ENCODE results near the gene RERE.

Gene RERE

GRCh38 chr1:8863794-8864233, 46.4 kb upstream of the RERE start:
- TF ChIP-seq FOXM1 (IDR thresholded peaks at IDR 0.05; ENCODE audit: borderline replicate concordance, low read depth) (no peak), CREB1 (IDR thresholded peaks at IDR 0.05; ENCODE audit: low read depth) (no peak), EGR1 (IDR thresholded peaks at IDR 0.05) (no peak), NFIC (IDR thresholded peaks at IDR 0.05) (no peak)
- TF ChIP-seq, protein P1, sequence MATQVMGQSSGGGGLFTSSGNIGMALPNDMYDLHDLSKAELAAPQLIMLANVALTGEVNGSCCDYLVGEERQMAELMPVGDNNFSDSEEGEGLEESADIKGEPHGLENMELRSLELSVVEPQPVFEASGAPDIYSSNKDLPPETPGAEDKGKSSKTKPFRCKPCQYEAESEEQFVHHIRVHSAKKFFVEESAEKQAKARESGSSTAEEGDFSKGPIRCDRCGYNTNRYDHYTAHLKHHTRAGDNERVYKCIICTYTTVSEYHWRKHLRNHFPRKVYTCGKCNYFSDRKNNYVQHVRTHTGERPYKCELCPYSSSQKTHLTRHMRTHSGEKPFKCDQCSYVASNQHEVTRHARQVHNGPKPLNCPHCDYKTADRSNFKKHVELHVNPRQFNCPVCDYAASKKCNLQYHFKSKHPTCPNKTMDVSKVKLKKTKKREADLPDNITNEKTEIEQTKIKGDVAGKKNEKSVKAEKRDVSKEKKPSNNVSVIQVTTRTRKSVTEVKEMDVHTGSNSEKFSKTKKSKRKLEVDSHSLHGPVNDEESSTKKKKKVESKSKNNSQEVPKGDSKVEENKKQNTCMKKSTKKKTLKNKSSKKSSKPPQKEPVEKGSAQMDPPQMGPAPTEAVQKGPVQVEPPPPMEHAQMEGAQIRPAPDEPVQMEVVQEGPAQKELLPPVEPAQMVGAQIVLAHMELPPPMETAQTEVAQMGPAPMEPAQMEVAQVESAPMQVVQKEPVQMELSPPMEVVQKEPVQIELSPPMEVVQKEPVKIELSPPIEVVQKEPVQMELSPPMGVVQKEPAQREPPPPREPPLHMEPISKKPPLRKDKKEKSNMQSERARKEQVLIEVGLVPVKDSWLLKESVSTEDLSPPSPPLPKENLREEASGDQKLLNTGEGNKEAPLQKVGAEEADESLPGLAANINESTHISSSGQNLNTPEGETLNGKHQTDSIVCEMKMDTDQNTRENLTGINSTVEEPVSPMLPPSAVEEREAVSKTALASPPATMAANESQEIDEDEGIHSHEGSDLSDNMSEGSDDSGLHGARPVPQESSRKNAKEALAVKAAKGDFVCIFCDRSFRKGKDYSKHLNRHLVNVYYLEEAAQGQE (IDR thresholded peaks at IDR 0.05; ENCODE audit: low read depth) = no peak
- TF ChIP-seq, protein P2, sequence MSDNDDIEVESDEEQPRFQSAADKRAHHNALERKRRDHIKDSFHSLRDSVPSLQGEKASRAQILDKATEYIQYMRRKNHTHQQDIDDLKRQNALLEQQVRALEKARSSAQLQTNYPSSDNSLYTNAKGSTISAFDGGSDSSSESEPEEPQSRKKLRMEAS (IDR thresholded peaks at IDR 0.05) = no peak

DNA sequence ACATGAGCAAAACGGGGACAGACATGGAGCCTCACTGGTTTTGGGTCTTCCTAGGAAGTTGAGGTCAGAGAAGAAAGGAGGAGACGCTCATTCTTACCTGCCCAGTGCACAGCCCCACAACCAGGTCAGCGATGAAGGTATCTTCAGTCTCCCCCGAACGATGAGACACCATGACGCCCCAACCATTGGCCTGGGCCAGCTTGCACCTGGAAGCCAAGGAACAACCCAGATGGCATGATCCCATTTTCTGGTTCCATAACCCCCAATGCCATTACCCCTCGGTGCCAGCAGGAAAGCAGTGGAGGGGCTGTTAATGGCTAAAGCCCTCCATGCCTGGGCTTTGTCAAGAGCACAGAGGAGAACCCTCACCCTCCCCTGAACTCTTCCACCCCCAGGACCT, 45.7 kb upstream of the RERE start:
- TF ChIP-seq, protein P2 (IDR thresholded peaks at IDR 0.05) = no peak
- TF ChIP-seq, protein P3, sequence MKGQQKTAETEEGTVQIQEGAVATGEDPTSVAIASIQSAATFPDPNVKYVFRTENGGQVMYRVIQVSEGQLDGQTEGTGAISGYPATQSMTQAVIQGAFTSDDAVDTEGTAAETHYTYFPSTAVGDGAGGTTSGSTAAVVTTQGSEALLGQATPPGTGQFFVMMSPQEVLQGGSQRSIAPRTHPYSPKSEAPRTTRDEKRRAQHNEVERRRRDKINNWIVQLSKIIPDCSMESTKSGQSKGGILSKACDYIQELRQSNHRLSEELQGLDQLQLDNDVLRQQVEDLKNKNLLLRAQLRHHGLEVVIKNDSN (IDR thresholded peaks at IDR 0.05) = no peak
- no peak for TF ChIP-seq EP300 (IDR thresholded peaks at IDR 0.05; ENCODE audit: borderline replicate concordance)
- TF ChIP-seq, protein P1 (IDR thresholded peaks at IDR 0.05; ENCODE audit: low read depth) = no peak
- no peak for TF ChIP-seq TCF12 (IDR thresholded peaks at IDR 0.05; ENCODE audit: low read depth)
- no peak for TF ChIP-seq CREB1 (IDR thresholded peaks at IDR 0.05; ENCODE audit: low read depth)
- TF ChIP-seq YY1 (IDR thresholded peaks at IDR 0.05; ENCODE audit: low read depth) = no peak
- TF ChIP-seq ZBTB7A (IDR thresholded peaks at IDR 0.05; ENCODE audit: low read depth) = no peak
- TF ChIP-seq CEBPB (IDR thresholded peaks at IDR 0.05) = no peak
- no peak for TF ChIP-seq TAF1 (IDR thresholded peaks at IDR 0.05; ENCODE audit: low read depth)
- TF ChIP-seq RAD21 (IDR thresholded peaks at IDR 0.05; ENCODE audit: low read depth) = no peak
- TF ChIP-seq FOXM1 (IDR thresholded peaks at IDR 0.05; ENCODE audit: borderline replicate concordance, low read depth) = no peak
- no peak for TF ChIP-seq EGR1 (IDR thresholded peaks at IDR 0.05)
- TF ChIP-seq TEAD4 (IDR thresholded peaks at IDR 0.05) = no peak
- TF ChIP-seq NFIC (IDR thresholded peaks at IDR 0.05) = no peak

GRCh38 chr1:8862528-8862927, 45.1 kb upstream of the RERE start:
- no peak for TF ChIP-seq TEAD4 (IDR thresholded peaks at IDR 0.05)
- no peak for TF ChIP-seq ZBTB7A (IDR thresholded peaks at IDR 0.05; ENCODE audit: low read depth)

DNA sequence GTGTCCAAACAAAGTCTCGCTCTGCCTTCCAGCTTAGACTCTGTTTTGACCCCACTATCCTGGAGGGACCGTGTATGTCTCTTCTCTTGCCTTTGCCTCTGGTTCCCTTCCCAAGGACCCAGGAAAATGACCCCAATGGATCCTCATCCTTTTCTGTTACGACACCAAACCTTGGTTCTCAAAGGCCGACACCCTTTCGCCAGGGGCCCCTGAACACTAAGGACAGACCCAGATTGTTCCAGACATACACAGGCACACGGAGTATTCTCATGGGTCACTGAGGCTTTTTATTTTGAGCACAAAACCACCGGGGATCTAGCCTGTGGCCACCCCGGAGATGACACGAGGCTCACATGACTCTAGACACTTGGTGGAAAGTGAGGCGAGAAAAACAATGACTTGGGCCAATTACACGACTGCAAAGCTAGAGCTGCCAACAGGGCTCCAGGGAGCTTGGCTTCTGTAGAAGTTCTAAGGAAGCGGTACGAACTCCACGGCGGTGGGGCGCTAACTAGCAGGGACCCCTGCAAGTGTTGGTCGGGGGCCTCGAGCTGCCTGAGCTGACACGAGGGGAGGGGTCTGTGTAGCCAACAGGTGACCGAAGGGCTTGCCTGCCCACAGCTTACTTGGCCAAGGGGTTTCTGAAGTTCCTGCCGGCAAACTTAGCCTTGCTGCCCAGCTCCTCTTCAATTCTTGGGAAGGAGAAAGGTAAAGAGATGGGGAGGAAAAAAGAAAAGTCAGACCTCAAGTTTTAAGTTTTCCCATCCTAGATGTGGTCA, 43.5 kb upstream of the RERE start:
- TF ChIP-seq TEAD4 (IDR thresholded peaks at IDR 0.05) (no peak), NFIC (IDR thresholded peaks at IDR 0.05) (no peak), ZBTB7A (IDR thresholded peaks at IDR 0.05; ENCODE audit: low read depth) (no peak), CREB1 (IDR thresholded peaks at IDR 0.05; ENCODE audit: low read depth) (no peak), EGR1 (IDR thresholded peaks at IDR 0.05) (no peak), RAD21 (IDR thresholded peaks at IDR 0.05; ENCODE audit: low read depth) (no peak), FOXM1 (IDR thresholded peaks at IDR 0.05; ENCODE audit: borderline replicate concordance, low read depth) (no peak), YY1 (IDR thresholded peaks at IDR 0.05; ENCODE audit: low read depth) (no peak), TCF12 (IDR thresholded peaks at IDR 0.05; ENCODE audit: low read depth) (no peak), EP300 (IDR thresholded peaks at IDR 0.05; ENCODE audit: borderline replicate concordance) (no peak), CEBPB (IDR thresholded peaks at IDR 0.05) (no peak)
- TF ChIP-seq, protein P2 (IDR thresholded peaks at IDR 0.05) = no peak
- TF ChIP-seq, protein P1 (IDR thresholded peaks at IDR 0.05; ENCODE audit: low read depth) = no peak
- TF ChIP-seq, protein P3 (IDR thresholded peaks at IDR 0.05) = no peak

Data from Ishikawa (cell line).